Naive thymus-derived CD4-positive, alpha-beta T cell (primary cell): ENCODE measurements around the gene WTAP. TPM values are rescaled to one million over a fixed set of nuclear protein-coding genes. Genes with fewer than 3 reads are reported as not detected.
"Not testable (repeated sequence)": the region's sequence is repeated elsewhere in the genome, so short reads cannot be mapped to it uniquely, and the experiment has no call there.

ENCODE experiments used
- ATAC-seq: fragments of 150-1000 bp; cut with Tn5 transposase; 2 replicates; pipeline ENCODE4 v1.10.0; 2021; ENCODE audit warnings: mild to moderate bottlenecking, moderate library complexity
- CTCF ChIA-PET: fragments of 350-600 bp; sonication (Branson Sonifier 250); formaldehyde crosslinking; loops from one replicate; lab custom pipeline; 2021; ENCODE audit warnings: antibody characterized with exemption; lab: Charles Lee
- POLR2A ChIA-PET: fragments of 350-600 bp; sonication (Branson Sonifier 250); formaldehyde crosslinking; loops from one replicate; lab custom pipeline; 2021; ENCODE audit warnings: antibody characterized with exemption, inconsistent platforms; lab: Charles Lee
- DNase-seq, 9 donors: peaks; one replicate each; pipeline versions ENCODE4 v3.0.0 to v3.0.0-alpha.2; 2020 to 2022; ENCODE audit warnings: mixed read lengths in 1 of 9
- H3K27ac ChIP-seq: one replicate; pipeline ENCODE4 v1.7.0; 2013; ENCODE audit warnings: mild to moderate bottlenecking, low read depth, low read length, moderate library complexity
- H3K27me3 ChIP-seq, 2 donors: one replicate each; pipeline ENCODE4 v1.7.0; 2013; ENCODE audit warnings: low read length in 2 of 2, mild to moderate bottlenecking in 2 of 2, moderate library complexity in 2 of 2; ENCODE audit not compliant: control insufficient read depth in 2 of 2, insufficient read depth in 2 of 2
- H3K36me3 ChIP-seq, 3 experiments: 1 replicate in 2 of 3; 2 replicates in 1 of 3; pipeline ENCODE4 v1.7.0; 2013; ENCODE audit warnings: low read length in 3 of 3, mild to moderate bottlenecking in 3 of 3, moderate library complexity in 1 of 3; ENCODE audit not compliant: insufficient read depth in 3 of 3, control insufficient read depth in 2 of 3
- H3K4me1 ChIP-seq, 2 donors: one replicate each; pipeline ENCODE4 v1.7.0; 2013; ENCODE audit warnings: low read length in 2 of 2, mild to moderate bottlenecking in 2 of 2, moderate library complexity in 1 of 2; ENCODE audit not compliant: control insufficient read depth in 2 of 2, insufficient read depth in 2 of 2
- H3K4me3 ChIP-seq: 2 replicates; pipeline ENCODE4 v1.7.0; 2013; ENCODE audit warnings: mild to moderate bottlenecking, low read length
- H3K9me3 ChIP-seq, 3 experiments: 1 replicate in 2 of 3; 2 replicates in 1 of 3; pipeline ENCODE4 v1.7.0; 2013; ENCODE audit warnings: low read length in 3 of 3; ENCODE audit not compliant: control insufficient read depth in 2 of 3
- H3K27ac Mint-ChIP-seq, 9 donors: one replicate each; pipeline ENCODE4 v1.8.0; 2020 to 2022; ENCODE audit warnings: mixed read lengths in 9 of 9, mild to moderate bottlenecking in 8 of 9, moderate library complexity in 5 of 9, inconsistent platforms in 2 of 9
- H3K27me3 Mint-ChIP-seq, 5 donors: one replicate each; pipeline ENCODE4 v1.8.0; 2021 to 2022; ENCODE audit warnings: mixed read lengths in 5 of 5, mild to moderate bottlenecking in 1 of 5
- H3K36me3 Mint-ChIP-seq, 5 donors: one replicate each; pipeline ENCODE4 v1.8.0; 2020 to 2022; ENCODE audit warnings: mixed read lengths in 5 of 5, mild to moderate bottlenecking in 3 of 5, inconsistent platforms in 1 of 5
- H3K4me1 Mint-ChIP-seq, 7 donors: one replicate each; pipeline ENCODE4 v1.8.0; 2020 to 2022; ENCODE audit warnings: mixed read lengths in 7 of 7, mild to moderate bottlenecking in 3 of 7, inconsistent platforms in 1 of 7
- H3K4me3 Mint-ChIP-seq, 10 donors: one replicate each; pipeline ENCODE4 v1.8.0; 2020 to 2022; ENCODE audit warnings: mild to moderate bottlenecking in 10 of 10, mixed read lengths in 10 of 10, moderate library complexity in 6 of 10, inconsistent platforms in 2 of 10
- H3K9me3 Mint-ChIP-seq, 11 donors: one replicate each; pipeline ENCODE4 v1.8.0; 2020 to 2022; ENCODE audit warnings: mixed read lengths in 11 of 11, mild to moderate bottlenecking in 4 of 11, inconsistent platforms in 1 of 11, moderate library complexity in 1 of 11
- intact Hi-C, 2 donors: fragments of 100-400 bp; cut with micrococcal nuclease; formaldehyde crosslinking; loops; one replicate each; pipeline ENCODE4 v1.15.1; 2023
- polyA plus RNA-seq, 2 donors: library from polyadenylated mRNA; unstranded; fragments of 300-500 nt; fragmentation: Illumina TruSeq; gene quantifications; one replicate each; pipeline ENCODE4 v1.2.3, GENCODE V29; 2021
- total RNA-seq, 6 experiments: library from RNA in 5 of 6; stranded (reverse) in 5 of 6; gene quantifications; 1 replicate in 5 of 6; 2 replicates in 1 of 6; pipeline ENCODE4 v1.2.3 and lab custom pipeline; 2021 to 2026

WTAP gene
- total and polyA plus RNA-seq, 7 experiments from 2014 or later = 117 to 152 (median 133) TPM

GRCh38 chr6:159700970-159701369 is 26.3 kb upstream of the WTAP start:
- H3K4me3 Mint-ChIP-seq = no peak overlapping the region
- H3K27me3 Mint-ChIP-seq = peaks cover 0 to 4% (median 0%) of the 10 kb centered on the region in 5 donors
- peaks cover 0 to 3% (median 0%) of the 10 kb centered on the region in 11 donors for H3K9me3 Mint-ChIP-seq
- no peaks in the 10 kb centered on the region for H3K36me3 ChIP-seq
- H3K4me1 ChIP-seq = no peaks in the 10 kb centered on the region
- no peak for DNase-seq
- intact Hi-C loops = no loop called here
- no peaks in the 10 kb centered on the region for H3K27me3 ChIP-seq
- H3K9me3 ChIP-seq = no peaks in the 10 kb centered on the region
- POLR2A ChIA-PET = no interaction called here
- H3K27ac ChIP-seq = no peak overlapping the region
- H3K36me3 Mint-ChIP-seq = peaks cover 0 to 14% (median 4%) of the 10 kb centered on the region in 5 donors
- no peak overlapping the region for H3K27ac Mint-ChIP-seq
- no peak for ATAC-seq
- H3K4me3 ChIP-seq = no peak overlapping the region
- CTCF ChIA-PET = interaction anchor here (1.0 kb wide), 1 partner anchor 819 kb away, joined by 3 read pairs; no protein-coding TSS in a partner anchor
- peaks cover 0 to 16% (median 6%) of the 10 kb centered on the region in 7 donors for H3K4me1 Mint-ChIP-seq

- ChIA-PET POLR2A (no interaction called here), CTCF (interaction anchor here (1.0 kb wide), 1 partner anchor 818 kb away, joined by 3 read pairs; no protein-coding TSS in a partner anchor)
- intact Hi-C loops = no loop called here
- ATAC-seq = peak; percentile 62
- no peaks in the 10 kb centered on the region for H3K36me3 ChIP-seq
- H3K9me3 Mint-ChIP-seq = peaks cover 0 to 3% (median 0%) of the 10 kb centered on the region in 11 donors
- no peaks in the 10 kb centered on the region for H3K4me1 ChIP-seq
- H3K27ac Mint-ChIP-seq = no peak overlapping the region
- no peak for DNase-seq
- peaks cover 0 to 10% (median 4%) of the 10 kb centered on the region in 7 donors for H3K4me1 Mint-ChIP-seq
- H3K4me3 ChIP-seq = no peak overlapping the region
- H3K9me3 ChIP-seq = no peaks in the 10 kb centered on the region
- H3K27ac ChIP-seq = no peak overlapping the region
- no peak overlapping the region for H3K4me3 Mint-ChIP-seq
- no peaks in the 10 kb centered on the region for H3K27me3 ChIP-seq
- H3K27me3 Mint-ChIP-seq = peaks cover 0 to 4% (median 0%) of the 10 kb centered on the region in 5 donors
- H3K36me3 Mint-ChIP-seq = peaks cover 0 to 14% (median 4%) of the 10 kb centered on the region in 5 donors
Measured at GRCh38 chr6:159701413-159701999, 25.8 kb upstream of the WTAP start.

- POLR2A ChIA-PET = interaction anchor here (1.9 kb wide), 1 partner anchor 16 kb away, joined by 7 read pairs; no protein-coding TSS in a partner anchor
Measured at GRCh38 chr6:159710603-159711002, 16.7 kb upstream of the WTAP start.

GRCh38 chr6:159712389-159712788 is 14.9 kb upstream of the WTAP start:
- H3K9me3 ChIP-seq, H3K4me1 Mint-ChIP-seq, H3K36me3 Mint-ChIP-seq, DNase-seq, H3K4me1 ChIP-seq, CTCF ChIA-PET, H3K4me3 ChIP-seq, H3K4me3 Mint-ChIP-seq, H3K27me3 ChIP-seq, H3K27ac Mint-ChIP-seq, H3K27ac ChIP-seq, H3K9me3 Mint-ChIP-seq, H3K36me3 ChIP-seq, intact Hi-C loops, ATAC-seq: not testable (repeated sequence)
- H3K27me3 Mint-ChIP-seq = peaks cover 0 to 13% (median 0%) of the 10 kb centered on the region in 5 donors
- POLR2A ChIA-PET = interaction anchor here (1.2 kb wide), 1 partner anchor 14 kb away, joined by 6 read pairs; the partner anchor contains the start of gene WTAP

More at GRCh38 chr6:159710603-159711002, 16.7 kb upstream of the WTAP start:
- peaks cover 0 to 13% (median 0%) of the 10 kb centered on the region in 7 donors for H3K4me1 Mint-ChIP-seq
- H3K9me3 Mint-ChIP-seq, H3K4me3 Mint-ChIP-seq, ATAC-seq, H3K36me3 Mint-ChIP-seq, H3K36me3 ChIP-seq, H3K4me1 ChIP-seq, H3K27ac Mint-ChIP-seq, H3K4me3 ChIP-seq, H3K27me3 ChIP-seq, intact Hi-C loops, DNase-seq, H3K9me3 ChIP-seq, H3K27ac ChIP-seq: not testable (repeated sequence)
- H3K27me3 Mint-ChIP-seq = peaks cover 0 to 21% (median 0%) of the 10 kb centered on the region in 5 donors
- CTCF ChIA-PET = interaction anchor here (0.6 to 0.7 kb wide), 2 partner anchors 11 to 19 kb away, joined by 3 to 4 read pairs; no protein-coding TSS in a partner anchor

- Mint-ChIP-seq H3K4me1 (peaks cover 0 to 7% (median 0%) of the 10 kb centered on the region in 7 donors), H3K4me3 (no peak overlapping the region), H3K36me3 (peaks cover 0 to 6% (median 0%) of the 10 kb centered on the region in 5 donors), H3K9me3 (peaks cover 0 to 7% (median 0%) of the 10 kb centered on the region in 11 donors), H3K27me3 (peaks cover 0 to 4% (median 0%) of the 10 kb centered on the region in 5 donors), H3K27ac (no peak overlapping the region)
- intact Hi-C loops = no loop called here
- ChIA-PET POLR2A (interaction anchor here (0.6 kb wide), 1 partner anchor 18 kb away, joined by 3 read pairs; no protein-coding TSS in a partner anchor), CTCF (no interaction called here)
- H3K27me3 ChIP-seq = no peaks in the 10 kb centered on the region
- H3K4me1 ChIP-seq = no peaks in the 10 kb centered on the region
- no peak for ATAC-seq
- no peaks in the 10 kb centered on the region for H3K9me3 ChIP-seq
- H3K4me3 ChIP-seq = no peak overlapping the region
- no peak overlapping the region for H3K27ac ChIP-seq
- DNase-seq = no peak
- H3K36me3 ChIP-seq = no peaks in the 10 kb centered on the region
Measured at GRCh38 chr6:159713984-159714383, 13.3 kb upstream of the WTAP start.

- no peaks in the 10 kb centered on the region for H3K4me1 ChIP-seq
- ChIA-PET POLR2A (interaction anchor here (0.6 kb wide), 1 partner anchor 18 kb away, joined by 3 read pairs; no protein-coding TSS in a partner anchor), CTCF (no interaction called here)
- H3K4me3 ChIP-seq = no peak overlapping the region
- no peaks in the 10 kb centered on the region for H3K9me3 ChIP-seq
- H3K36me3 Mint-ChIP-seq = peaks cover 0 to 2% (median 0%) of the 10 kb centered on the region in 5 donors
- H3K27ac ChIP-seq = no peak overlapping the region
- H3K4me1 Mint-ChIP-seq = peaks cover 0 to 7% (median 0%) of the 10 kb centered on the region in 7 donors
- intact Hi-C loops = no loop called here
- DNase-seq = no peak
- H3K27ac Mint-ChIP-seq = no peak overlapping the region
- H3K27me3 ChIP-seq = no peaks in the 10 kb centered on the region
- H3K36me3 ChIP-seq = no peaks in the 10 kb centered on the region
- no peak overlapping the region for H3K4me3 Mint-ChIP-seq
- peaks cover 0 to 4% (median 0%) of the 10 kb centered on the region in 11 donors for H3K9me3 Mint-ChIP-seq
- ATAC-seq = no peak
- H3K27me3 Mint-ChIP-seq = peaks cover 0 to under 1% (median 0%) of the 10 kb centered on the region in 5 donors
Measured at GRCh38 chr6:159714404-159714803, 12.9 kb upstream of the WTAP start.
